Renal cortex interstitium (tissue), 15 donors: ENCODE measurements around the gene FOSL2. TPM values are rescaled to one million over a fixed set of nuclear protein-coding genes. Genes with fewer than 3 reads are reported as not detected.

Experiments
- DNase-seq, 11 donors: peaks; one replicate each; pipeline ENCODE4 v3.0.0-alpha.2; 2013; ENCODE audit warnings: low read depth in 9 of 11, low spot score in 4 of 11; ENCODE audit errors: extremely low read depth in 1 of 11
- long read RNA-seq, 16 experiments: transcript quantifications; one replicate each; lab custom pipeline, GENCODE V29; 2026
- polyA plus RNA-seq, 3 donors: library from polyadenylated mRNA; unstranded; fragments of 120-200 nt; gene quantifications; one replicate each; pipeline ENCODE4 v1.2.1, GENCODE V29; 2013; ENCODE audit not compliant: insufficient read length in 3 of 3

Gene FOSL2
- 10 to 100 TPM; 21.2 to 45.5 (median 24.4) TPM for polyA plus RNA-seq
- long read RNA-seq, donor 1, full-length matches to known transcripts, result 4 of 4 reads
- long read RNA-seq, donor 1, partial matches to known transcripts, result 0 of 4 reads
- long read RNA-seq, donor 1, other reads (novel, unspliced or antisense), result 0 of 4 reads
- long read RNA-seq, donor 2, full-length matches to known transcripts, result 8 of 15 reads
- long read RNA-seq, donor 2, partial matches to known transcripts, result 7 of 15 reads
- long read RNA-seq, donor 2, other reads (novel, unspliced or antisense), result 0 of 15 reads
- long read RNA-seq, donor 3, full-length matches to known transcripts, result 4 of 10 reads
- long read RNA-seq, donor 3, partial matches to known transcripts, result 6 of 10 reads
- long read RNA-seq, donor 3, other reads (novel, unspliced or antisense), result 0 of 10 reads
- long read RNA-seq, donor 4, full-length matches to known transcripts, result 10 of 17 reads
- long read RNA-seq, donor 4, partial matches to known transcripts, result 7 of 17 reads
- long read RNA-seq, donor 4, other reads (novel, unspliced or antisense), result 0 of 17 reads
- long read RNA-seq, donor 5, result 0 reads
- long read RNA-seq, donor 6, full-length matches to known transcripts, result 13 of 13 reads
- long read RNA-seq, donor 6, partial matches to known transcripts, result 0 of 13 reads
- long read RNA-seq, donor 6, other reads (novel, unspliced or antisense), result 0 of 13 reads
- long read RNA-seq, donor 7, full-length matches to known transcripts, result 2 of 2 reads
- long read RNA-seq, donor 7, partial matches to known transcripts, result 0 of 2 reads
- long read RNA-seq, donor 7, other reads (novel, unspliced or antisense), result 0 of 2 reads
- long read RNA-seq, donor 8, full-length matches to known transcripts, result 4 of 10 reads
- long read RNA-seq, donor 8, partial matches to known transcripts, result 6 of 10 reads
- long read RNA-seq, donor 8, other reads (novel, unspliced or antisense), result 0 of 10 reads
- long read RNA-seq, donor 9, full-length matches to known transcripts, result 8 of 8 reads
- long read RNA-seq, donor 9, partial matches to known transcripts, result 0 of 8 reads
- long read RNA-seq, donor 9, other reads (novel, unspliced or antisense), result 0 of 8 reads
- long read RNA-seq, donor 10, full-length matches to known transcripts, result 5 of 11 reads
- long read RNA-seq, donor 10, partial matches to known transcripts, result 6 of 11 reads
- long read RNA-seq, donor 10, other reads (novel, unspliced or antisense), result 0 of 11 reads
- long read RNA-seq, donor 11, full-length matches to known transcripts, result 2 of 2 reads
- long read RNA-seq, donor 11, partial matches to known transcripts, result 0 of 2 reads
- long read RNA-seq, donor 11, other reads (novel, unspliced or antisense), result 0 of 2 reads
- long read RNA-seq, donor 12, full-length matches to known transcripts, result 5 of 5 reads
- long read RNA-seq, donor 12, partial matches to known transcripts, result 0 of 5 reads
- long read RNA-seq, donor 12, other reads (novel, unspliced or antisense), result 0 of 5 reads
- long read RNA-seq, donor 13, full-length matches to known transcripts, result 12 of 22 reads
- long read RNA-seq, donor 13, partial matches to known transcripts, result 10 of 22 reads
- long read RNA-seq, donor 13, other reads (novel, unspliced or antisense), result 0 of 22 reads
- long read RNA-seq, donor 14, full-length matches to known transcripts, result 4 of 4 reads
- long read RNA-seq, donor 14, partial matches to known transcripts, result 0 of 4 reads
- long read RNA-seq, donor 14, other reads (novel, unspliced or antisense), result 0 of 4 reads
- long read RNA-seq, donor 15, full-length matches to known transcripts, result 4 of 4 reads
- long read RNA-seq, donor 15, partial matches to known transcripts, result 0 of 4 reads
- long read RNA-seq, donor 15, other reads (novel, unspliced or antisense), result 0 of 4 reads
- long read RNA-seq, donor 16, full-length matches to known transcripts, result 13 of 18 reads
- long read RNA-seq, donor 16, partial matches to known transcripts, result 5 of 18 reads
- long read RNA-seq, donor 16, other reads (novel, unspliced or antisense), result 0 of 18 reads

DNA sequence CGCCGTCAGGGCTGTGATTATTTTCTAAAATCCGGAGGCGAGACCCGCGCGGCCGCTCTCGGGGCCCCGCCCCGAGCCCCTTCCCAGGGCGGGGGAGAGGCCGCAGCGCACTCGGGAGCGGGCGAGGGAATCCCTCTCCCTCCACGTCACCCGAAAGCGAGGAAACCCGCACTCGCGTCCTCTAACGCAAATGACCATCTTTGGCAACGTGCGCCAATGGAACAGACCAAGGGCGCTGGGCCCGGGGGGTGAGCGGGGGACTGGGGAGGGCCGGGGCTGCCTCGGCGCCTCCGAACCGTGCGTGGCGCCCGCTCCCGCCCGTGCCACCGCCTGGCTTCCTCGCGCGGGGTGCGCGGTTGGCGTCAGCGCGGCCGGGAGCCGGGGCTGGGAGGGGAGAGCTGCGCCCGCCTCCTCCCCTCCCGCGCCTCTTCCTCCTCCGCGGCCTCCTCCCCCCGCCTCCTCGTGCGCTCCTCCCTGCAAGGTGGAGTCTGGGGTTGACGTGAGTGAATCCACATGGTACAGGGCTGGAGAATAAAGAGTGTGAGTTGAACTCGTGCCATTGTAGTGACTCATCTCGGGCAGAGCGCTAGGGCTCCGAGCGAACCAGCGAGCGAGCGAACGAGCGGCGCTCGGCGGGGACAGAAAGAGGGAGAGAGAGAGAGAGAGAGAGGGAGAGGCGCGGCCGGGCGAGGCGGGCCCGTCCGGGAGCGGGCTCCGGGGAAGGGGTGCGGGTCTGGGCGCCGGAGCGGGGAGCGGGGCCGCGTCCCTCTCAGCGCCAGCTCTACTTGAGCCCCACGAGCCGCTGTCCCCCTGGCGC, at the start of gene FOSL2:
TSS of gene FOSL2 (plus strand) at position 562 of the 817 bp plus-strand sequence. CDS start 863 bp downstream, outside the sequence.
- DNase-seq, result peak; percentile 91 to 98 (median 96)

- DNase-seq, result no peak
These were observed 49.3 kb upstream of the FOSL2 start for GRCh38 chr2:28343184-28343942.

DNA sequence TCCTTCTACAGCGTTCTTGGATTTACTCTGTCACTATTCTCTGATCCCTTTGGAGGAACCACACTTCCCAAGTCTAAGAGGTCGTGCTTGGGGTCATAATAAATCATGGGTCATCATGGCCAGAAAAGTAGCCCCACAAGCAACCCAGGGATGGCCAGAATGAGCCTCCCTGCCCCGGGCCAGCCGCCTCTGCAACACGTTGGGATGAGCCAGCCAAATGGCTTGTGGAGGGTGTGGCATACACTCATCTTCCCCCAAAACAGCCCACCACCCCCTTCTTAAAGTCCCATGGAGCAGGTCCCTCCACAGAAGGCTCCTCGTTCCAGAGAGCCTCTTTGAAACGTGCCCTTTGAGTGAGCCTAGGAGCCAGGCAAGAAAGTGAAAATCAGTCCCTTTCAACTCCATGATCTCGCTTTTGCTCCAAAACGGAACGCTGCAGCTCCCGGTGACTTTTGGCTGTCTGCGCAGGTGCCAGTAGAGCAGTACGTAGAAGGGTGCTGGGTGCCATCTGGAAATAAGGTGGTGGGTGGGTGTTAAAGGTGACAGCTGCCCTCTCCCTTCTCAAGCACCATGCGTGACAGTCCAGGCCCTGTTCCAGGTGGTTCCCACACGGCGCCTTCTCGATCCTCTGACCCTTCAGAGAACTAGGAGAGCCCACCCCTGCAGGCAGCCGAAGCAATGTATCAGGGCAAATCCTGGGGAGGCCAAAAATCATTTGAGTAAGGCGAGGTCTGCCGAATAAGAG, 48.5 kb upstream of the FOSL2 start:
- DNase-seq, result no peak

- no peak for DNase-seq
These were observed 47.8 kb upstream of the FOSL2 start for GRCh38 chr2:28344756-28345373.

- DNase-seq, result no peak
These were observed 47.0 kb upstream of the FOSL2 start for GRCh38 chr2:28345619-28346018.

GRCh38 chr2:28346587-28346986, 46.1 kb upstream of the FOSL2 start:
- DNase-seq, result no peak

- no peak for DNase-seq
These were observed 45.5 kb upstream of the FOSL2 start for GRCh38 chr2:28347193-28347592.

- no peak for DNase-seq
These were observed 45.1 kb upstream of the FOSL2 start for GRCh38 chr2:28347596-28347995.

- no peak for DNase-seq
These were observed 44.5 kb upstream of the FOSL2 start for GRCh38 chr2:28348149-28348567.

DNA sequence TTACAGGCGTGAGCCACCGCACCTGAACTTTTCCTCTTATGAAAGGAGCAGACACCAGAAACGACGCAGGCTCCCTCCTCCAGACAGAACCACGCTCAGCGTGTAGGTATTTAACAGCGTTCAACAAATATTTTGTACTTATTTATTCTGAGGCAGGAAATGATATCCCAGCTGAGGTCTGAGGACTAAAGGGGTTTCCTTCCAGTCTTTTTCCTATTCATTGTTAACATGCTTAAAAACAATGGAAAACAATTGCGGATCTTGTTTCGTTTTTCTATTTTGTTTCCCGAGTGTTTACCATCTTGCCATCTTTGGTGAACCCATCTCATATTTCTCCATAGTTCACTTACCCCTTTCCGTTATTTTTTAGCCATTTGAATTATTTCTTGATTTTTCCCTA, 43.7 kb upstream of the FOSL2 start:
- DNase-seq, result no peak

- DNase-seq, result no peak
These were observed 43.0 kb upstream of the FOSL2 start for GRCh38 chr2:28349546-28350165.

DNA sequence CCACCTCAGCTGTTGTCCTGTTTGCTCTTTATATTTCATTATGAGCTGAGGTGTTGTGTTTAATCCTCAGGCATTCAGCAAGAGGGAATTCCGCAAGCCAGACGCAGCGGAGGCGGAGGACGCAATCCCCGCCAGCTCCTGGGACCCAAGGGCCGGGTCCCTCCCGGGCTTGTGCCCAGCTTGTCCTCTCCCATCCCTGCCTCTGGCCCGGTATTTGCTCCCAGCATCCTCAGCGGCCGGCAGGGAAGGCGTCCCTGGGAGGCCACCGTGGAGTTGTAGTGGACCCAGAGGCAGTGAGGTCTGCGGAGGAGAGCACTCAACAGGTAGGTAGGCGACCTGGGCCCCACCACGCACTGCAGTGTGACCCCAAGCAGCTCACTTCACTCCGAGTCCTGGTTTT, 42.5 kb upstream of the FOSL2 start:
- DNase-seq, result no peak

DNA sequence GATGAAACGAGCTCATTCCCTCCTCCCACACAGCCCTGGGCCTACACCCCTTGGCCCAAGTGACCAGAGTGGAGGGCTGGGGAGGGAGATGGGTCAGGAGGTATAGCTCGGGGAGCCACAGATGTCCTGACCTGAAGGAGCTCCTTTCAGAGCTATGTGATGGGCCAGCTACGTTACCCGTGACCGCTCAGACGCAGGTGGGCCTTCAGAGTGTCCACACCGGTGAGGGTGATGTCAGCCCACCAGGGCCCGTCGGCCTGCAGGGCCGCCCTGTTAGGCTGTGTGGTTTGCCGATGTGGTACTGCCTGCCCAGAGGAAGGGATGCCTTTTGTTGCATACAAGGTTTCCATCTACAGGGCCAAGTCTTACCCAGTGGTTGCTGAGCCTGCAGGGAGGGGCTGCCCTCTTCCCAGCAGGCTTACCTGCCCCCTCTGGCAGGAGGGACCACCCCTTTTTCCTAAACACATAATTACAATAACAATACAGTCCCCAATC, 41.8 kb upstream of the FOSL2 start:
- DNase-seq, result no peak

DNA sequence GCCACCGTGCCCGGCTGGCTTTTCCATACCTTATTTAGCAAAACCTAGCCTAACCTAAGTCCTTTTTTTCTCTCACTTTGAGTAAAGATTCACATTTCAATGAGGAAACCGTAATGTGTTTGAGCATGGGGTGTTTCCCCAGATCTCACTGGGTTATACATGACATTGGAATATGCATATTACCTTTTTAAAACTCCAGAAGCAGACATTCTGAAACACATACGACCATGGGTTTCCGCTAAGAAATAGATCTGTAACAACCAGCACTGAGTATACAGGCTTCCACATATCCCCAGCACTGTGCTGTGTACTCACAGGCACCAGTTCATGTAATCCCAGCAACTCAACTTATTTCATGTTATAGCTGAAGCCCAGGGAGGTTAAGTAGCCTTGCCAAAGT, 41.0 kb upstream of the FOSL2 start:
- no peak for DNase-seq

DNA sequence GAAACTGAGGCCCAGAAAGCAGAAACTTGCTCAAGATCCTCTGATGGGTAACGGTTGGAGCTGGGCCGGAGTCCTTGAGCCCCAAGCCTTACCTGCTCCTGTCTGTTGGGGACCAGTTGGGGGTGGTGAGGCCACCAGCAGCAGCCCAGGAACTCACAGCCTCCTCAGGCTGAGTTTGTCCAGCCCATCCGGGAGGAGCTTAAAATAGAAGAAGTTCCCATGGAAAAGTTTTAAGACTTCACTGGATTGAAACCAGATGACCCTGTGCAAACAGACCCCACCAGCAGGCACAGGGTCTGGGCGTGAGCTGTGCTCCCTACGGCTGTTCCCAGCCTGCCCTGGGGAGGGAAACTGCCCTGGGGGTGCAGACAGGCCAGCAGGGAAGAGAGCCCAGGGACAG, 40.6 kb upstream of the FOSL2 start:
- no peak for DNase-seq
